Psoas muscle (tissue), 8 donors: Measurements from ENCODE around the gene AATK. TPM values are rescaled to one million over a fixed set of nuclear protein-coding genes. Genes with fewer than 3 reads are reported as not detected.

ENCODE experiments used
- ATAC-seq, 4 donors: fragments of 200-7000 bp; cut with Tn5 transposase; one replicate each; pipeline ENCODE4 v1.9.1; 2020; ENCODE audit warnings: moderate library complexity in 3 of 4, mild to moderate bottlenecking in 2 of 4
- DNase-seq, 2 donors: peaks; one replicate each; pipeline ENCODE4 v3.0.0-alpha.2; 2020
- H3K27ac ChIP-seq: fragments of 200-600 bp; one replicate; pipeline ENCODE4 v1.8.0; 2022
- H3K27me3 ChIP-seq, 3 donors: fragments of 200-600 bp in 1 of 3; one replicate each; pipeline versions ENCODE4 v1.6.1 to v1.8.0; 2013 to 2022; ENCODE audit warnings: low read length in 2 of 3, mild to moderate bottlenecking in 2 of 3, moderate library complexity in 1 of 3; ENCODE audit not compliant: insufficient read depth in 3 of 3
- H3K36me3 ChIP-seq, 2 donors: fragments of 200-600 bp in 1 of 2; one replicate each; pipeline versions ENCODE4 v1.6.1 to v1.8.0; 2013 to 2022; ENCODE audit warnings: low read depth in 1 of 2, mild to moderate bottlenecking in 1 of 2, moderate library complexity in 1 of 2; ENCODE audit not compliant: insufficient read depth in 1 of 2
- H3K4me1 ChIP-seq: fragments of 200-600 bp; one replicate; pipeline ENCODE4 v1.8.0; 2022
- H3K4me3 ChIP-seq: fragments of 200-600 bp; one replicate; pipeline ENCODE4 v1.8.0; 2022; ENCODE audit warnings: mild to moderate bottlenecking
- H3K9me3 ChIP-seq: fragments of 200-600 bp; one replicate; pipeline ENCODE4 v1.8.0; 2022
- CTCF ChIP-seq: fragments of 200-600 bp; IDR thresholded peaks from one replicate; pipeline ENCODE4 v1.8.0; 2022; ENCODE audit warnings: antibody characterized with exemption
- WGBS, 3 donors: extraction: QIAGEN DNeasy Blood & Tissue Kit; methylation state at CpG; one replicate each; pipeline versions ENCODE4 v1.1.6 to v1.1.7; 2013; 5-methylcytosine and 5-hydroxymethylcytosine counted together
- intact Hi-C, 2 donors: fragments of 100-400 bp; cut with DNase I; formaldehyde crosslinking; loops; one replicate each; pipeline versions ENCODE4 v1.11.0 to v1.14.2; 2022
- polyA plus RNA-seq, 3 donors: library from polyadenylated mRNA; stranded (reverse); fragments of 200-250 nt; gene quantifications; one replicate each; pipeline ENCODE4 v1.2.3, GENCODE V29; 2013
- total RNA-seq, 4 donors: library from RNA; stranded (reverse); fragmentation: NEBNext Ultra II Directional in 2 of 4; extraction: Animal tissue kit (Norgen Biotek cat#: 25700) in 2 of 4; gene quantifications; one replicate each; pipeline versions ENCODE4 v1.2.1 to v1.2.4, GENCODE V29; 2021 to 2023
- donor health status: healthy with polysubstance abuse.
- donor health status: DM: no; HTN: no; CAD: no; lungs with moderate emphysema.
- donor health status: Bipolar disorder and iron deficiency.
- donor health status: healthy.
- donor health status: DM: yes; HTN: yes; CAD: no.
- donor health status: DM: no; HTN: no; CAD: no.
- donor health status: DM: no; HTN: no; CAD: no.
- donor health status: DM: yes; HTN: yes; CAD: no.

Gene AATK
- total and polyA plus RNA-seq, 7 donors = 0.21 to 1.8 (median 1.0) TPM

GRCh38 chr17:81167638-81168037, 1.6 kb upstream of the AATK start:
- DNase-seq = no peak

GRCh38 chr17:81167194-81167524, 1.1 kb upstream of the AATK start:
- intact Hi-C loops = no loop called here
- DNase-seq (no peak), ATAC-seq (no peak)
- WGBS, 3 donors = 95 to 98% (median 97%) methylated on average over 4 of the region's 4 CpGs
- H3K27ac ChIP-seq = no peak overlapping the region
- peaks cover 3% of the 10 kb centered on the region for H3K4me1 ChIP-seq
- no peaks in the 10 kb centered on the region for H3K9me3 ChIP-seq
- H3K4me3 ChIP-seq = no peak overlapping the region
- H3K27me3 ChIP-seq = peaks cover 0 to 44% (median 18%) of the 10 kb centered on the region in 3 donors
- H3K36me3 ChIP-seq = no peaks in the 10 kb centered on the region
- TF ChIP-seq CTCF = no peak

More at GRCh38 chr17:81167638-81168037, 1.6 kb upstream of the AATK start:
- ATAC-seq = no peak
- H3K4me3 ChIP-seq = no peak overlapping the region
- intact Hi-C loops = no loop called here
- 89 to 97% (median 94%) methylated on average over 7 of the region's 7 CpGs for WGBS, 3 donors
- peaks cover 3% of the 10 kb centered on the region for H3K4me1 ChIP-seq
- no peak for TF ChIP-seq CTCF
- no peak overlapping the region for H3K27ac ChIP-seq
- peaks cover 0 to 44% (median 18%) of the 10 kb centered on the region in 3 donors for H3K27me3 ChIP-seq
- no peaks in the 10 kb centered on the region for H3K36me3 ChIP-seq
- H3K9me3 ChIP-seq = no peaks in the 10 kb centered on the region

- Histone ChIP-seq H3K27me3 (peaks cover 0 to 44% (median 13%) of the 10 kb centered on the region in 3 donors), H3K36me3 (no peaks in the 10 kb centered on the region), H3K4me3 (peak within 1 kb of the TSS; percentile 51), H3K9me3 (no peaks in the 10 kb centered on the region), H3K27ac (no peak within 1 kb of the TSS), H3K4me1 (peaks cover 3% of the 10 kb centered on the region)
- ATAC-seq (peak in 2 of 4 donors; percentile 13 to 43), DNase-seq (peak in 1 of 2 donors; percentile 52)
- intact Hi-C loops = no loop called here
- WGBS, 3 donors = 14 to 26% (median 22%) methylated on average over 37 to 46 of the region's 46 CpGs
- no peak for TF ChIP-seq CTCF
Measured at GRCh38 chr17:81165246-81166032, 582 bp downstream of the AATK start, which contains the start of gene PVALEF. TSS of gene PVALEF (plus strand) at chr17:81165507. CDS start at chr17:81181227, 15,720 bp downstream.

GRCh38 chr17:81164371-81165245, 1.4 kb downstream of the AATK start:
- Histone ChIP-seq H3K27ac (no peak overlapping the region), H3K4me3 (no peak overlapping the region), H3K36me3 (no peaks in the 10 kb centered on the region), H3K4me1 (peaks cover 3% of the 10 kb centered on the region), H3K9me3 (no peaks in the 10 kb centered on the region), H3K27me3 (peaks cover 0 to 44% (median 13%) of the 10 kb centered on the region in 3 donors)
- ATAC-seq (peak in 2 of 4 donors; percentile 16 to 37), DNase-seq (peak in 1 of 2 donors; percentile 32)
- intact Hi-C loops = no loop called here
- TF ChIP-seq CTCF = no peak
- 47 to 74% (median 49%) methylated on average over 19 of the region's 19 CpGs for WGBS, 3 donors
